ENCODE measurements around the gene GNAO1. TPM values are rescaled to one million over a fixed set of nuclear protein-coding genes. Genes with fewer than 3 reads are reported as not detected.

The GNAO1 gene
- total and polyA plus RNA-seq, 7 donors = 0.69 to 67.0 (median 28.8) TPM

GRCh38 chr16:56268799-56269198 lies 77.5 kb downstream of the GNAO1 start:
- Histone ChIP-seq H3K4me3 (peak overlapping the region; percentile 23 to 46 (median 44)), H3K27me3 (no peaks in the 10 kb centered on the region), H3K4me1 (peaks cover 6 to 59% (median 52%) of the 10 kb centered on the region in 4 donors), H3K9me3 (no peaks in the 10 kb centered on the region), H3K27ac (peak overlapping the region in 3 of 4 donors; percentile 90 to 92 (median 91)), H3K36me3 (no peaks in the 10 kb centered on the region)
- DNase-seq = peak; percentile 62
- WGBS, 2 donors = 80 to 86% methylated on average over 8 of the region's 8 CpGs
- TF ChIP-seq CTCF (IDR thresholded peaks at IDR 0.05) (no peak), EP300 (IDR thresholded peaks at IDR 0.05) (no peak), POLR2AphosphoS5 (IDR thresholded peaks at IDR 0.05) (no peak), POLR2A (IDR thresholded peaks at IDR 0.05) (no peak)
- intact Hi-C loops (cut with DNase I) = loop anchor here (5.0 kb wide), 1 partner anchor 56 kb away; no protein-coding TSS in a partner anchor

- 72 to 81% methylated on average over 13 of the region's 13 CpGs for WGBS, 2 donors
- peak overlapping the region; percentile 23 to 46 (median 44) for H3K4me3 ChIP-seq
- TF ChIP-seq CTCF (IDR thresholded peaks at IDR 0.05) (no peak), POLR2A (IDR thresholded peaks at IDR 0.05) (peak; percentile 33 to 43), EP300 (IDR thresholded peaks at IDR 0.05) (no peak), POLR2AphosphoS5 (IDR thresholded peaks at IDR 0.05) (peak; percentile 43 to 87 (median 63))
- DNase-seq = peak; percentile 78
- no peaks in the 10 kb centered on the region for H3K9me3 ChIP-seq
- peak overlapping the region in 3 of 4 donors; percentile 90 to 92 (median 91) for H3K27ac ChIP-seq
- intact Hi-C loops (cut with DNase I) = loop anchor here (5.0 kb wide), 1 partner anchor 57 kb away; no protein-coding TSS in a partner anchor
- H3K4me1 ChIP-seq = peaks cover 6 to 54% (median 50%) of the 10 kb centered on the region in 4 donors
- no peaks in the 10 kb centered on the region for H3K27me3 ChIP-seq
- H3K36me3 ChIP-seq = no peaks in the 10 kb centered on the region
Observed at GRCh38 chr16:56269281-56269680, 78.0 kb downstream of the GNAO1 start.

GRCh38 chr16:56269811-56270684 lies 78.8 kb downstream of the GNAO1 start:
- peak; percentile 93 for DNase-seq
- Histone ChIP-seq H3K9me3 (no peaks in the 10 kb centered on the region), H3K27ac (peak overlapping the region in 3 of 4 donors; percentile 90 to 92 (median 91)), H3K27me3 (no peaks in the 10 kb centered on the region), H3K36me3 (no peaks in the 10 kb centered on the region), H3K4me3 (peak overlapping the region in 2 of 4 donors; percentile 45 to 46), H3K4me1 (peaks cover 6 to 48% (median 45%) of the 10 kb centered on the region in 4 donors)
- 50 to 72% methylated on average over 7 of the region's 7 CpGs for WGBS, 2 donors
- peak in 1 of 4 donors; percentile 9 for TF ChIP-seq EP300 (IDR thresholded peaks at IDR 0.05)
- peak in 3 of 4 experiments; percentile 19 to 56 (median 26) for TF ChIP-seq CTCF (IDR thresholded peaks at IDR 0.05)
- TF ChIP-seq POLR2A (IDR thresholded peaks at IDR 0.05) = no peak
- peak; percentile 44 to 74 (median 60) for TF ChIP-seq POLR2AphosphoS5 (IDR thresholded peaks at IDR 0.05)
- intact Hi-C loops (cut with DNase I) = loop anchor here (2.0 to 5.0 kb wide), 2 partner anchors 58 to 79 kb away; partner anchors contain the start of gene GNAO1

GRCh38 chr16:56270828-56271227 lies 79.5 kb downstream of the GNAO1 start:
- Histone ChIP-seq H3K36me3 (no peaks in the 10 kb centered on the region), H3K4me1 (peaks cover 5 to 44% (median 38%) of the 10 kb centered on the region in 4 donors), H3K9me3 (no peaks in the 10 kb centered on the region), H3K27me3 (no peaks in the 10 kb centered on the region), H3K4me3 (no peak overlapping the region), H3K27ac (peak overlapping the region in 3 of 4 donors; percentile 90 to 92 (median 91))
- peak; percentile 40 for DNase-seq
- 78 to 91% methylated on average over 3 of the region's 3 CpGs for WGBS, 2 donors
- TF ChIP-seq POLR2A (IDR thresholded peaks at IDR 0.05) = no peak
- no peak for TF ChIP-seq CTCF (IDR thresholded peaks at IDR 0.05)
- TF ChIP-seq EP300 (IDR thresholded peaks at IDR 0.05) = no peak
- TF ChIP-seq POLR2AphosphoS5 (IDR thresholded peaks at IDR 0.05) = no peak
- intact Hi-C loops (cut with DNase I) = loop anchor here (2.0 kb wide), 1 partner anchor 80 kb away; the partner anchor contains the start of gene GNAO1
